Fibroblast of lung (primary cell): ENCODE measurements around the gene GDF7. TPM values are rescaled to one million over a fixed set of nuclear protein-coding genes. Genes with fewer than 3 reads are reported as not detected.

ENCODE experiments used
- DNase-seq, 2 donors: peaks; one replicate each; pipeline versions ENCODE4 v3.0.0 to v3.0.0-alpha.2; 2010; ENCODE audit warnings: low read depth in 2 of 2
- H2AFZ ChIP-seq: 2 replicates; pipeline ENCODE4 v1.5.1; 2012; ENCODE audit warnings: low read length, control low read depth, inconsistent platforms
- H3K27ac ChIP-seq: 2 replicates; pipeline ENCODE4 v1.5.1; 2011; ENCODE audit warnings: low read length, control low read depth; ENCODE audit not compliant: insufficient read depth
- H3K27me3 ChIP-seq: 2 replicates; pipeline ENCODE4 v1.5.1; 2011; ENCODE audit warnings: mild to moderate bottlenecking, low read length; ENCODE audit not compliant: control insufficient read depth, insufficient read depth
- H3K36me3 ChIP-seq: 2 replicates; pipeline ENCODE4 v1.5.1; 2011; ENCODE audit warnings: low read length; ENCODE audit not compliant: control insufficient read depth, insufficient read depth
- H3K4me1 ChIP-seq: 2 replicates; pipeline ENCODE4 v1.5.1; 2011; ENCODE audit warnings: low read length; ENCODE audit not compliant: control insufficient read depth, insufficient read depth; ENCODE audit errors: extremely low read depth
- H3K4me2 ChIP-seq: 2 replicates; pipeline ENCODE4 v1.5.1; 2011; ENCODE audit warnings: low read length, control low read depth; ENCODE audit not compliant: insufficient read depth; ENCODE audit errors: extremely low read depth
- H3K4me3 ChIP-seq, 4 experiments: fragments of 200-600 bp in 1 of 4; sonication (generic) in 1 of 4; replicated peaks in 1 of 4; 2 replicates each; pipeline ENCODE4 v1.5.1; 2011 to 2016; ENCODE audit warnings: low read length in 4 of 4, low read depth in 3 of 4, mild to moderate bottlenecking in 3 of 4, control low read depth in 2 of 4, inconsistent platforms in 1 of 4, mixed read lengths in 1 of 4; ENCODE audit not compliant: insufficient read depth in 1 of 4; ENCODE audit errors: control extremely low read depth in 1 of 4
- H3K79me2 ChIP-seq: 2 replicates; pipeline ENCODE4 v1.5.1; 2012; ENCODE audit warnings: mild to moderate bottlenecking, low read length, inconsistent platforms; ENCODE audit not compliant: control insufficient read depth, insufficient read depth
- H3K9ac ChIP-seq: 2 replicates; pipeline ENCODE4 v1.5.1; 2011; ENCODE audit warnings: mild to moderate bottlenecking, low read length, control low read depth; ENCODE audit not compliant: insufficient read depth
- H3K9me3 ChIP-seq: 2 replicates; pipeline ENCODE4 v1.5.1; 2012; ENCODE audit warnings: low read depth, low read length; ENCODE audit not compliant: control insufficient read depth, insufficient read depth
- H4K20me1 ChIP-seq: 2 replicates; pipeline ENCODE4 v1.5.1; 2011; ENCODE audit warnings: low read length; ENCODE audit not compliant: control insufficient read depth, insufficient read depth; ENCODE audit errors: extremely low read depth
- EZH2 ChIP-seq: IDR thresholded peaks from 2 replicates; pipeline ENCODE4 v1.5.1; 2012; ENCODE audit warnings: low read length, control low read depth, mild to moderate bottlenecking; ENCODE audit errors: missing control alignments
- polyA plus RNA-seq, 2 donors: library from polyadenylated mRNA; depleted of rRNA in 1 of 2; stranded (reverse) in 1 of 2; unstranded in 1 of 2; fragments of >200 nt; gene quantifications; 2 replicates each; pipeline ENCODE4 v1.2.1, GENCODE V29; 2011 to 2012; ENCODE audit warnings: missing spikeins in 1 of 2
- total RNA-seq: library from RNA; depleted of rRNA; stranded (reverse); fragments of >200 nt; gene quantifications from 2 replicates; pipeline ENCODE4 v1.2.1, GENCODE V29; 2014
- TF ChIP-seq, protein P1 (sequence below), 2 donors: IDR thresholded peaks in 1 of 2; conservative IDR thresholded peaks in 1 of 2; 1 replicate in 1 of 2; 2 replicates in 1 of 2; pipeline ENCODE4 v1.5.1; 2011 to 2012; ENCODE audit warnings: low read length in 2 of 2, control low read depth in 1 of 2, inconsistent platforms in 1 of 2, low read depth in 1 of 2, mild to moderate bottlenecking in 1 of 2

The GDF7 gene
- total and polyA plus RNA-seq, 2 donors (not counting 1 experiment from before 2014, with no cell fraction given): 0.33 TPM; not detected in 1

DNA sequence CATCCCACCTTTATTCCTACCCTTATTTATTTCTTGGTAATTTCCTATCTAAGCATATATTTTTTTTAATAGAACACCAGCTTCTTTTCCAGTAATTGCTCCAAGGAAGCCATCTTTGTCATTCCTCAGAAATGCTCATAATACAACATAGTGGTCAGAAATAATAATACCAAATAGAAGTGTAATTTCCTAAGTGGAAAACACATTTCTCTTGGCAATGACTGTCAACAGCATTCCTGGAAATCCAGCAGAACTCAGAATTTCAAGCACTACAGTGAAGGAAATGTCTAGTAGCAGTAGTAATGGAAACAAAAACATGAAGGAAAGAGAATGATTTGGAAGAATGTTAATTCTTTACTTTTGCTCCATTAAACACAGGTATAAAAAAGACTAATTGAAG is 56.6 kb downstream of the GDF7 start:
- H3K79me2 ChIP-seq: no peaks in the 10 kb centered on the region
- peaks cover 2% of the 10 kb centered on the region for H3K4me1 ChIP-seq
- H2AFZ ChIP-seq: no peak overlapping the region
- H3K27me3 ChIP-seq: no peaks in the 10 kb centered on the region
- H3K4me2 ChIP-seq: no peak overlapping the region
- H3K36me3 ChIP-seq: no peaks in the 10 kb centered on the region
- no peaks in the 10 kb centered on the region for H4K20me1 ChIP-seq
- TF ChIP-seq EZH2: no peak
- TF ChIP-seq, protein P1, sequence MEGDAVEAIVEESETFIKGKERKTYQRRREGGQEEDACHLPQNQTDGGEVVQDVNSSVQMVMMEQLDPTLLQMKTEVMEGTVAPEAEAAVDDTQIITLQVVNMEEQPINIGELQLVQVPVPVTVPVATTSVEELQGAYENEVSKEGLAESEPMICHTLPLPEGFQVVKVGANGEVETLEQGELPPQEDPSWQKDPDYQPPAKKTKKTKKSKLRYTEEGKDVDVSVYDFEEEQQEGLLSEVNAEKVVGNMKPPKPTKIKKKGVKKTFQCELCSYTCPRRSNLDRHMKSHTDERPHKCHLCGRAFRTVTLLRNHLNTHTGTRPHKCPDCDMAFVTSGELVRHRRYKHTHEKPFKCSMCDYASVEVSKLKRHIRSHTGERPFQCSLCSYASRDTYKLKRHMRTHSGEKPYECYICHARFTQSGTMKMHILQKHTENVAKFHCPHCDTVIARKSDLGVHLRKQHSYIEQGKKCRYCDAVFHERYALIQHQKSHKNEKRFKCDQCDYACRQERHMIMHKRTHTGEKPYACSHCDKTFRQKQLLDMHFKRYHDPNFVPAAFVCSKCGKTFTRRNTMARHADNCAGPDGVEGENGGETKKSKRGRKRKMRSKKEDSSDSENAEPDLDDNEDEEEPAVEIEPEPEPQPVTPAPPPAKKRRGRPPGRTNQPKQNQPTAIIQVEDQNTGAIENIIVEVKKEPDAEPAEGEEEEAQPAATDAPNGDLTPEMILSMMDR (conservative IDR thresholded peaks at IDR 0.05 in 1 of 2, IDR thresholded peaks at IDR 0.05 in 1 of 2; ENCODE audit: low read depth in 1 of 2, low read length in 2 of 2): no peak
- no peaks in the 10 kb centered on the region for H3K9me3 ChIP-seq
- DNase-seq: peak in 1 of 2 donors; percentile 82
- no peak overlapping the region for H3K4me3 ChIP-seq
- no peak overlapping the region for H3K27ac ChIP-seq
- H3K9ac ChIP-seq: no peak overlapping the region

DNA sequence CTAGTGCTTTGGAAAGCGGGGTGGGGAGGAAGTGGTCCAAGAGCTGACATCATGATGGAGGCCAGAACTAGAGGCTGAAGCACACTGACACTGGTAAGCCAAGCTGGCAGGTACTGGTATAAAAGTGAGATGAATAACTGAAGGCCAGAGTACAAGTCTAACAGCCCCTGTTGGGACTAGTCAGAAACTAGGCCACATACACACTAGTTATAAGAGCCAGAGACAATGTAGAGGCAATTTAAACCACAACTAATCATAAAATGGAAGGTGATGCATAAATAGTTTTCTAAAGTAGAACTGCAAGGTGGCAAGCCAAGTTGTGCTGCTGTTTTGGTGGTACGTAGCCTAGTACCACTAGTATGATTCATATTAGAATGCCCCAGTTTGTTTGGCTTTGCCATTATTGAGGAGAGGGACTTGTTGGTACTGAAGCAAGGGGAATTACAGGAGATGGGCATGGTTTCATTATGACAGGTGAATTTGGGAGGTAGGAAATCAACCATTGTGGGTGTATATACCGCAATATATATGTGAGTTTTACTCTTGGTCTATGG is 57.6 kb downstream of the GDF7 start:
- Histone ChIP-seq H3K4me3 (no peak overlapping the region), H3K4me2 (no peak overlapping the region), H3K9ac (no peak overlapping the region), H3K27ac (no peak overlapping the region), H2AFZ (no peak overlapping the region), H3K9me3 (no peaks in the 10 kb centered on the region), H3K4me1 (peaks cover 2% of the 10 kb centered on the region), H3K79me2 (no peaks in the 10 kb centered on the region), H3K27me3 (no peaks in the 10 kb centered on the region), H3K36me3 (no peaks in the 10 kb centered on the region), H4K20me1 (no peaks in the 10 kb centered on the region)
- no peak for DNase-seq
- TF ChIP-seq, protein P1 (conservative IDR thresholded peaks at IDR 0.05 in 1 of 2, IDR thresholded peaks at IDR 0.05 in 1 of 2; ENCODE audit: low read depth in 1 of 2, low read length in 2 of 2): no peak
- no peak for TF ChIP-seq EZH2

DNA sequence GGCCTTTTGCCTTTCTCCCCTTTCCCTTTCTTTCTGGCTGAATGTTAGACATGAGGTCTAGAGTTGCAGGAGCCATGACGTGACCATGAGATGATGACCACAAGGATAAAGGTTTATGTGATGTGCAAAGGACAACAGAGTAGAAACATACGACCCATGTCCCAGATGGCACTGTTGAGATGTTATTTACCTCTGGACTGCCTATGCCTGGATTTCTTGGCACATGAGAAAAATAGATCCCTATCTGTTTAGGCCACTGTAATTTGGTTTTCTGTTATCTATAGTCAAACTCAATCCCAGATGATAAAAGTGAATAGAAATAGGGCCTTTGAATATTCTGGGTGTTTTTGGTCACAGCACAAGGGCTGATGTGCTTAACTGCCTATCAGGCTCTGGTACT is 58.8 kb downstream of the GDF7 start:
- Histone ChIP-seq H3K4me1 (peaks cover 2% of the 10 kb centered on the region), H2AFZ (no peak overlapping the region)
- TF ChIP-seq, protein P1 (conservative IDR thresholded peaks at IDR 0.05 in 1 of 2, IDR thresholded peaks at IDR 0.05 in 1 of 2; ENCODE audit: low read depth in 1 of 2, low read length in 2 of 2): no peak
- TF ChIP-seq EZH2: no peak

More for the DNA sequence above, 58.8 kb downstream of the GDF7 start:
- Histone ChIP-seq H3K9ac (no peak overlapping the region), H4K20me1 (no peaks in the 10 kb centered on the region), H3K27ac (no peak overlapping the region), H3K79me2 (no peaks in the 10 kb centered on the region), H3K4me2 (no peak overlapping the region), H3K27me3 (no peaks in the 10 kb centered on the region), H3K36me3 (no peaks in the 10 kb centered on the region), H3K9me3 (no peaks in the 10 kb centered on the region), H3K4me3 (no peak overlapping the region)
- DNase-seq: no peak
